Endometrium (tissue), 2 donors: ENCODE measurements around the gene IZUMO4.

Experiments
- FAIRE-seq: peaks from 2 replicates; lab custom pipeline; 2012; peaks lifted over from hg19 to GRCh38; lab: Jason Lieb, UNC
- donor health status: control.
- donor health status: control.

Gene IZUMO4

GRCh38 chr19:2096480-2097202, at the start of gene IZUMO4:
IZUMO4 (plus strand) TSS chr19:2096915; CDS start chr19:2096946, 31 bp downstream.
- no peak for FAIRE-seq

GRCh38 chr19:2047076-2047448, 49.7 kb upstream of the IZUMO4 start:
- no peak for FAIRE-seq

GRCh38 chr19:2047449-2048103, 49.1 kb upstream of the IZUMO4 start:
- no peak for FAIRE-seq

- FAIRE-seq, result no peak
These were observed 48.4 kb upstream of the IZUMO4 start for GRCh38 chr19:2048104-2048958.

- FAIRE-seq, result no peak
These were observed 47.6 kb upstream of the IZUMO4 start for GRCh38 chr19:2048959-2049740.

GRCh38 chr19:2049741-2050348, 46.9 kb upstream of the IZUMO4 start:
- no peak for FAIRE-seq

- no peak for FAIRE-seq
These were observed 46.2 kb upstream of the IZUMO4 start for GRCh38 chr19:2050349-2050990.

GRCh38 chr19:2050991-2051772, 45.5 kb upstream of the IZUMO4 start, which contains the start of gene MKNK2:
MKNK2 (minus strand) TSS chr19:2051244; CDS start chr19:2050851, 393 bp downstream.
- FAIRE-seq, result no peak

GRCh38 chr19:2051773-2052704, 44.7 kb upstream of the IZUMO4 start:
- no peak for FAIRE-seq

GRCh38 chr19:2053601-2054389, 42.9 kb upstream of the IZUMO4 start:
- no peak for FAIRE-seq

- FAIRE-seq, result no peak
These were observed 42.0 kb upstream of the IZUMO4 start for GRCh38 chr19:2054763-2055162.

GRCh38 chr19:2055931-2056836, 40.5 kb upstream of the IZUMO4 start:
- no peak for FAIRE-seq

GRCh38 chr19:2056837-2057192, 39.9 kb upstream of the IZUMO4 start:
- FAIRE-seq, result no peak

GRCh38 chr19:2057484-2058469, 38.9 kb upstream of the IZUMO4 start:
- FAIRE-seq, result no peak

- FAIRE-seq, result no peak
These were observed 37.9 kb upstream of the IZUMO4 start for GRCh38 chr19:2058570-2059421.
